NCI-H128 (cell line): ENCODE measurements around the gene IZUMO2.
A peak's percentile ranks its signal among the peaks of the same experiment; 100 is the strongest.
"Not testable (repeated sequence)": the region's sequence is repeated elsewhere in the genome, so short reads cannot be mapped to it uniquely, and the experiment has no call there.

Experiments
- DNase-seq: peaks from one replicate; lab custom pipeline; 2025; ENCODE audit not compliant: unreplicated experiment; lab: John Stamatoyannopoulos, UW

IZUMO2 gene

GRCh38 chr19:50187937-50188336 is 24.9 kb upstream of the IZUMO2 start:
- no peak for DNase-seq

GRCh38 chr19:50184196-50184595 is 21.1 kb upstream of the IZUMO2 start:
- DNase-seq: no peak

- DNase-seq: no peak
Observed at GRCh38 chr19:50181121-50181520, 18.0 kb upstream of the IZUMO2 start.

- no peak for DNase-seq
Observed at GRCh38 chr19:50178859-50179537, 15.9 kb upstream of the IZUMO2 start.

GRCh38 chr19:50178320-50178719 is 15.2 kb upstream of the IZUMO2 start:
- DNase-seq: no peak

- DNase-seq: no peak
Observed at GRCh38 chr19:50176775-50177174, 13.7 kb upstream of the IZUMO2 start.

GRCh38 chr19:50175924-50176323 is 12.8 kb upstream of the IZUMO2 start:
- DNase-seq: no peak

- no peak for DNase-seq
Observed at GRCh38 chr19:50174100-50174793, 11.2 kb upstream of the IZUMO2 start.

GRCh38 chr19:50173127-50173526 is 10.0 kb upstream of the IZUMO2 start:
- DNase-seq: no peak

- DNase-seq: no peak
Observed at GRCh38 chr19:50172726-50173125, 9.6 kb upstream of the IZUMO2 start.

GRCh38 chr19:50171752-50172151 is 8.7 kb upstream of the IZUMO2 start:
- no peak for DNase-seq

GRCh38 chr19:50167314-50167721 is 4.2 kb upstream of the IZUMO2 start:
- DNase-seq: no peak

GRCh38 chr19:50159078-50159477 is 4.0 kb downstream of the IZUMO2 start:
- DNase-seq: no peak

- no peak for DNase-seq
Observed at GRCh38 chr19:50158577-50158976, 4.5 kb downstream of the IZUMO2 start.

GRCh38 chr19:50155520-50156109 is 7.5 kb downstream of the IZUMO2 start:
- no peak for DNase-seq

- no peak for DNase-seq
Observed at GRCh38 chr19:50154529-50154928, 8.6 kb downstream of the IZUMO2 start.

- no peak for DNase-seq
Observed at GRCh38 chr19:50152578-50152977, 10.5 kb downstream of the IZUMO2 start.

GRCh38 chr19:50148528-50148927 is 14.6 kb downstream of the IZUMO2 start:
- DNase-seq: no peak

GRCh38 chr19:50147462-50148423 is 15.3 kb downstream of the IZUMO2 start:
- peak; percentile 58 for DNase-seq

GRCh38 chr19:50141921-50142320 is 21.2 kb downstream of the IZUMO2 start:
- DNase-seq: not testable (repeated sequence)
